Thymus (tissue), 11 donors: ENCODE results near the gene PFAS. TPM values are rescaled to one million over a fixed set of nuclear protein-coding genes. Genes with fewer than 3 reads are reported as not detected.
A peak's percentile ranks its signal among the peaks of the same experiment; 100 is the strongest.

ENCODE experiments used
- DNase-seq, 9 donors: peaks; one replicate each; pipeline ENCODE4 v3.0.0-alpha.2; 2013; ENCODE audit warnings: low spot score in 9 of 9, low read depth in 6 of 9, missing footprints in 1 of 9
- H3K27ac ChIP-seq, 2 donors: one replicate each; pipeline ENCODE4 v1.5.1; 2013; ENCODE audit warnings: control low read depth in 1 of 2, low read depth in 1 of 2, low read length in 1 of 2, mild to moderate bottlenecking in 1 of 2, moderate library complexity in 1 of 2
- H3K27me3 ChIP-seq, 2 donors: one replicate each; pipeline ENCODE4 v1.5.1; 2013; ENCODE audit warnings: low read length in 1 of 2; ENCODE audit not compliant: control insufficient read depth in 2 of 2, insufficient read depth in 1 of 2
- H3K36me3 ChIP-seq, 2 donors: one replicate each; pipeline ENCODE4 v1.5.1; 2013; ENCODE audit warnings: low read length in 1 of 2, mild to moderate bottlenecking in 1 of 2, moderate library complexity in 1 of 2; ENCODE audit not compliant: control insufficient read depth in 2 of 2, insufficient read depth in 2 of 2
- H3K4me1 ChIP-seq, 2 donors: one replicate each; pipeline ENCODE4 v1.5.1; 2013; ENCODE audit warnings: low read length in 2 of 2; ENCODE audit not compliant: control insufficient read depth in 2 of 2, insufficient read depth in 2 of 2
- H3K4me3 ChIP-seq, 2 donors: one replicate each; pipeline ENCODE4 v1.5.1; 2013; ENCODE audit warnings: low read length in 2 of 2, control low read depth in 1 of 2, mild to moderate bottlenecking in 1 of 2
- H3K9me3 ChIP-seq, 2 donors: one replicate each; pipeline ENCODE4 v1.5.1; 2013; ENCODE audit warnings: low read length in 1 of 2, mild to moderate bottlenecking in 1 of 2; ENCODE audit not compliant: control insufficient read depth in 2 of 2, insufficient read depth in 1 of 2
- WGBS: extraction: QIAGEN DNeasy Blood & Tissue Kit; methylation state at CpG from one replicate; pipeline ENCODE4 v1.1.7; 2013; 5-methylcytosine and 5-hydroxymethylcytosine counted together
- polyA plus RNA-seq: library from polyadenylated mRNA; stranded (reverse); fragments of 200-250 nt; gene quantifications from one replicate; pipeline ENCODE4 v1.2.3, GENCODE V29; 2013
- total RNA-seq: library from RNA; stranded (reverse); fragments of 120-200 nt; gene quantifications from one replicate; pipeline ENCODE4 v1.2.4, GENCODE V29; 2013
- donor health status: healthy.

Gene PFAS
- total and polyA plus RNA-seq, 2 donors: 12.8 to 19.6 TPM

DNA sequence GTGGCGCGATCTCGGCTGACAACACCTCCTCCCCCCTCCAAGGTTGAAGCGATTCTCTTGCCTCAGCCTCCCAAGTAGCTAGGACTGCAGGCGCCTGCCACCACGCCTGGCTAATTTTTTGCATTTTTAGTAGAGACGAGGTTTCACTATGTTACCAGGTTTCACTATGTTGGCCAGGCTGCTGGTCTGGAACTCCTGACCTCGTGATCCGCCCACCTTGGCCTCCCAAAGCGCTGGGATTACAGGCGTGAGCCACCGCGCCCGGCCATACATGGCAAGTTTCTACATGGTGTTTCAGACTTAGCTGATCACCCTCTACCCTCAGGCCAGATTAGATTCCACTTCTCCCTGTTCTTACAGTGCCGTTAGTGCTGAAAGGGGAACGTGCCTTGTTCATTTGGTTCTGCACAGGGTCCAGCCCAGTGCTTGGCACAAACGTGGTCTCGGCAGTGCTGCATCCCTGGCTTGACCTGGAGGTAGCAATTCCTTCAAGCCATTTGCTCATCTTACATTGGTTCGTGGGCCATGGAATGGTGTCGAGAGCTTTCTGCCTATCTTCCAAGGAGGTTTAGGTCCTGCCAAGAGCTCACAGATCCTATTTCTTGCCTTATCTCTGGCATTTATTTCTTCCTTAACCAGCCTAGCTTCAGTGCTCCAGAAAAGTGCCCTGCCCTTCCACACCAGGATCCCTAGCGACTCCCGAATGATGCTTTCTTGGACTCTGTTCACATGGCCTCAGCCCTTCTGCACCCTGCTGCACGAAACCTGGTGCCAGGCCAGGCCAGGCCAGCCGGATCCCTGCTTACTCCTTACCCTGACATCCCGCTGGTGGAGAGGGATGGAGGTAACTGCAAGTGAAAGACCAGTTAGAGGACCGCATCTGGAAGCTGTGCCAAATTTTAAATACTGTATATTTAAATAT, 23.9 kb upstream of the PFAS start:
- 97% methylated on average over 26 of the region's 26 CpGs for WGBS
- DNase-seq: no peak
- peak overlapping the region in 1 of 2 donors; percentile 58 for H3K27ac ChIP-seq
- peaks cover 27 to 34% of the 10 kb centered on the region in 2 donors for H3K36me3 ChIP-seq
- no peaks in the 10 kb centered on the region for H3K27me3 ChIP-seq
- H3K9me3 ChIP-seq: no peaks in the 10 kb centered on the region
- peaks cover 0 to 47% of the 10 kb centered on the region in 2 donors for H3K4me1 ChIP-seq
- no peak overlapping the region for H3K4me3 ChIP-seq

DNA sequence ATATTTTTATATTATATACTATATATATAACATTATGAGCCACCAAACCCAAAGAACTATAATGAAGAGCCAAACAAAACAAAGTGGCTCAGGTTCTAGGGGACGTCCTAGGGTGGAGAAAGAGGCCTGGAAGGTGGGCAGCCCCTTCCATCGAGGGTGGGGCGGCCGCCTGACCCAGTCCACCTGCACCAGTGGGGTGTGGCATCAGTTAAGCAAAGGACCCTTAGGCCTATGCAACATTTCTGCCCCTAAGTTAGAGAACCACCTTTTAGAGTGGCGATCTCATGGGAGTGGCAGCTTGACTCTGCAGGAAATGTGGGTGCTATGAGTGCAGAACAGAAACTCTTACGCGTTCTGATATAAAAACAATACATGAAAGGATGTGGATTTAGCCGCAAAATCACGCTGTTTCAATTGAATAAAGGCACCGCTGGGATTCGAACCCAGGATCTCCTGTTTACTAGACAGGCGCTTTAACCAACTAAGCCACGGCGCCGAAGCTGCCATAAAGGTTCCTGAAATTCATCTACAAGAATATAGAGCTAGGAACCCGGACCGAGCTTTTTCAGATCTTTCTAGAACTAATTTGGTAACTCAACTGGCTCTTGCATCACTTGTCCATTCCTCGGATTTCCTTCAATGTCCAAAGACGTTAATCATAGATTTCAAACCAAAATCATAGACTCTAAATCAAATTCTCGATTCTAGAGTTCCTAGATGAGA, 23.1 kb upstream of the PFAS start:
- peak overlapping the region in 1 of 2 donors; percentile 78 for H3K27ac ChIP-seq
- WGBS: 85% methylated on average over 20 of the region's 20 CpGs
- peaks cover 35 to 43% of the 10 kb centered on the region in 2 donors for H3K36me3 ChIP-seq
- H3K4me1 ChIP-seq: peaks cover 0 to 43% of the 10 kb centered on the region in 2 donors
- no peaks in the 10 kb centered on the region for H3K27me3 ChIP-seq
- no peak overlapping the region for H3K4me3 ChIP-seq
- peak in 2 of 9 donors; percentile 23 to 48 for DNase-seq
- H3K9me3 ChIP-seq: no peaks in the 10 kb centered on the region

DNA sequence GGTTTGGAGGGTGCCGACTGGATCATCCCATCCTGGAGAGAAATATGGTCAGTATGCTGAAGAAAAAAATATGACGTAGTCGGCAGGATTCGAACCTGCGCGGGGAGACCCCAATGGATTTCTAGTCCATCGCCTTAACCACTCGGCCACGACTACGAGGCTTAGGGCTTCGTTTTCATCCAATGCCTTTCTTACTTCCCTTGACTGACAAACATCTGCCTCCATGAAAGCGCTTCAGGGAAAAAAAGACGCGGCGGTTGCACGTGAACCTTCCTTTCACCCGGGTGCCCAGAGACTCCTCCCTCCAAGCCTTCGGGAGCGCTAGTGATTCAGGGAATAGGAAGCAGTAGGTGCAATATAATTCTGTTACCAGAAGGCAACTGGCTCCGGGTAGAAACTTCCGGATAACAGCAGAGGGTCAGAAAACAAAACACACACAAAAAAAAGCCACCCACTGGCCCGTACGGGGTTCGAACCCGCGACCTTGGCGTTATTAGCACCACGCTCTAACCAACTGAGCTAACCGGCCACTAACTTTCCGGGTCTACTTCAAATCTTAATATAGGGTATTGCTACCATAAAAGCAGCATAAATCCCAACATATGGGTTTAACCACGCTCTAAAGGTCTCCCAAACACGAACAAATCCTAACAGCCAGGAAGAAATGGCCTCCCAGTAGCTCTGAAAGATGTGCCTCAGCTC, 22.4 kb upstream of the PFAS start:
- DNase-seq: peak in 2 of 9 donors; percentile 57 to 75
- Histone ChIP-seq H3K27ac (peak overlapping the region in 1 of 2 donors; percentile 78), H3K27me3 (no peaks in the 10 kb centered on the region), H3K4me3 (peak overlapping the region in 1 of 2 donors; percentile 19), H3K4me1 (peaks cover 0 to 37% of the 10 kb centered on the region in 2 donors), H3K36me3 (peaks cover 42 to 50% of the 10 kb centered on the region in 2 donors), H3K9me3 (no peaks in the 10 kb centered on the region)
- WGBS: 31% methylated on average over 32 of the region's 32 CpGs

DNA sequence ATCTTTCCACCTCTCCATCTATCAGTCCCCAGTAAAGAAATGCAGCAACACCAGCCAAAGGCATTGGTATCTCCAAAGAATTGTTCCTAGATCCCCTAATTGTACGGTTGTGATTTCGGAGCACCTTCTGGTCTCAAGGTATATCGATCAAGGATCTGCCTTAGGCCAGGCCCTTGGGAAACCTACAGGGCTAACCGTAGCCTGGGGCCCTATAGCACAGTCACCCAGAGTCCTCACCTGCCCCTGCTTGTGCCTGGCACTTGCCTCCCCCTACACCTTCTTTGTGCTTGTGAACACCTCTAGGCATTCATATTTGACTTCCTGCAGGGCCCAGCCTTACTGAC, 21.9 kb upstream of the PFAS start:
- Histone ChIP-seq H3K4me3 (no peak overlapping the region), H3K27ac (no peak overlapping the region), H3K36me3 (peaks cover 48 to 55% of the 10 kb centered on the region in 2 donors), H3K27me3 (no peaks in the 10 kb centered on the region), H3K9me3 (no peaks in the 10 kb centered on the region), H3K4me1 (peaks cover 0 to 32% of the 10 kb centered on the region in 2 donors)
- no peak for DNase-seq
- 97% methylated on average over 4 of the region's 4 CpGs for WGBS

DNA sequence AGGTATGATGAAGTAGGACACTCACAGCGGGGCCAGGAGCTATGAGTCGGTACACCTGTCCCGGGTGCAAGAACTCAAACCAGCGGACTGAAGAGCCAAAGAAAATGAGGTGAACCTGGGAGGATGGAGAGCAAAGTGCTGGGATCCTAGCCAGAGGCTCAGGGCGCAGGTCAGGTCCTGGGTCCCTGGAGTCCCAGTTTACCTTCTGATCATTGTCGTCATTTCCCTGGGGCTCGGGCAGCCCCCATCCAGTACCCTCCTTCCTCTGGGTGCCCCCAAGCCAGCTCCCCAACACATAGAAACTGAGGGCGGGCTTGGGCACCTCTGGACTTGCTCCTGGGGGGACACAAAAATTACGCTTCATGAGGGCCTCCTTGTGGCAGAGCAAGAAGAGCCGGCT, 17.4 kb upstream of the PFAS start:
- 97% methylated on average over 10 of the region's 10 CpGs for WGBS
- H3K27ac ChIP-seq: no peak overlapping the region

DNA sequence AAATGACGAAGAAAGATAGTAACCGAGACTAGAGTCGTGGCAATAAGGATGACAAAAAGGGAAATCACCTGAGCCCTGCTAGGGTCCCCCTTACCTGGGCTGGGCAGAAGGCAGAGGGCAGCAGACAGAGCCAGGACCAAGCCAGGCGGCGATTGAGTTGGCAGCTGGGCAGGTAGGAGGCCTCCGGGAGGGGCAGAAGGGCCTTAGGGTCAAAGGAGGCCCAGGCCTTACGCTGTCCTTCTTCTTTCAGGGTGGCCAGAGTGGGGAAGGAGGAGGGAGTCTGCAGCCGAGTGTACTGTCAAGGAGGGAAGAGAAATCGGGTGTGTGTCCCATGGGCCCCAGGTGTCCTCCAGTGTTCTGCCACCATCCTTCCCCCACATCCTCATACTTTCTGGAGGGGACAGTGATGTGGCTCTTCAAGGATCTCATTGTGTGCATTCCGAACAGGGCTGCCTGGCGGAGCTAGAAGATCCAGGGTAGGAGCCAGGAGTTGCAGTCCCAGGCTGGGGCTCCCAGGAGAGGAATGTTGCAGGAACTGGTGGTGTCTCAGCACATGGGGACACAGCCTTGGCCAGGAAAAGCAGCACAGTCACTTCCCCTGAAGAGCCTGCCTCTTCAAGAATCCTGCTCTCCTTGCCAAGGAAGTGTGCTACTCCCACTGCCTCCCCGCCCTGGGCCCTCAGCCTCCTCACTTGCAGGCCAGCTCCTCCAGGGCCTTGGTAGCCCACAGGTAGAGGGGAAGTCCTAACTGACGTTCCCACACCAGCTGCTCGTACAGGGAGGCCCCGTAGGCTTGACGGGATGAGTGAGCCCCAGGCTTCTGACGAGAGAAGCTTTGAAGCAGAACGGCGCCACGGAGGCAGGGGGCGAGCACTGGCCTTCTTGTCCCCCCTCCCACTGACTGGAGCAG, 14.5 kb upstream of the PFAS start:
- H3K27ac ChIP-seq: no peak overlapping the region
- H3K36me3 ChIP-seq: peaks cover 94 to 97% of the 10 kb centered on the region in 2 donors
- H3K4me3 ChIP-seq: no peak overlapping the region
- peaks cover 0 to under 1% of the 10 kb centered on the region in 2 donors for H3K4me1 ChIP-seq
- H3K9me3 ChIP-seq: no peaks in the 10 kb centered on the region
- no peaks in the 10 kb centered on the region for H3K27me3 ChIP-seq
- 97% methylated on average over 21 of the region's 21 CpGs for WGBS
- DNase-seq: no peak

More for the DNA sequence above, 17.4 kb upstream of the PFAS start:
- Histone ChIP-seq H3K36me3 (peaks cover 89 to 97% of the 10 kb centered on the region in 2 donors), H3K4me1 (peaks cover 0 to 9% of the 10 kb centered on the region in 2 donors), H3K9me3 (no peaks in the 10 kb centered on the region), H3K27me3 (no peaks in the 10 kb centered on the region), H3K4me3 (no peak overlapping the region)
- DNase-seq: no peak

DNA sequence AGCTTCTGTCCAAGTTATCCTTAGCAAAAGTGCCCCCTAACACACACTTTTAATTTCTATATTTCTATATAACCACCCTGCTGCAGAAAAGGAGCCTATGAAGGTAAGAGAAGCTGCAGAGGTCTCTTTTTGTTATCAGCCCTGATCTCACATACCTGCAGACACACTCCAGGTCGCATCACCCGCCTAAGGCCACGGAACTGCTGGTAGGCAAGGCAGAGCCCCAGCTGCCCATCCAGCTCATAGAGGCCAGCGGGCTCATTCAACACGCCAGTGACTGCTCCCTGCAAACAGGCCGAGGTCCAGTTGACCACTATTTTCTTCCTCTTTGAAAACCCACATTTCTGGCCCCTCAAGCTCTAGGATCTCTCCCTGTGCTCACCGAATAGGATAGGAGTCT, 13.4 kb upstream of the PFAS start:
- 98% methylated on average over 7 of the region's 7 CpGs for WGBS
- H3K9me3 ChIP-seq: no peaks in the 10 kb centered on the region

DNA sequence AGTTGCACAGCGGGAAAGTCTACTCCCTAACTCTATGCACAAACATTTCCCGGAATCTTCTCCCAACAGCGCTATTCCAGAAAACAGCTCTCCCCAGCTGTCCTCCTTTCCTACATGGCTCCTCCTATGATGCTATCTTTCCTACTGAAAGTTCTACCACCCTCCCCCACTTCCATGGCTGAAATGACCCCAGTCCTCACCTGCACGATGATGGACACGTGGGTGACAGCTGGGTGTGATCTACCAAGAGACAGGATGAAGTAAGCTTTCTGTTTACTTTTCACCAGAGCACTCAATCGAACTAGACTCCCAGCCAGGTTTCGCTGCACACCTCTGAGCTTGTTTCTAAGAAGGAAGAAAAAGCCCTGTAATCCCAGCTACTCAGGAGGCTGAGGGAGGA, 11.9 kb upstream of the PFAS start:
- WGBS: 96% methylated on average over 7 of the region's 7 CpGs

More for the DNA sequence above, 13.4 kb upstream of the PFAS start:
- H3K27ac ChIP-seq: no peak overlapping the region
- H3K4me3 ChIP-seq: no peak overlapping the region
- H3K4me1 ChIP-seq: peaks cover 0 to 2% of the 10 kb centered on the region in 2 donors
- DNase-seq: no peak
- no peaks in the 10 kb centered on the region for H3K27me3 ChIP-seq
- peaks cover 92 to 97% of the 10 kb centered on the region in 2 donors for H3K36me3 ChIP-seq

More for the DNA sequence above, 11.9 kb upstream of the PFAS start:
- no peak for DNase-seq
- Histone ChIP-seq H3K36me3 (peaks cover 90 to 97% of the 10 kb centered on the region in 2 donors), H3K4me3 (no peak overlapping the region), H3K4me1 (peaks cover 0 to 2% of the 10 kb centered on the region in 2 donors), H3K27ac (peak overlapping the region in 1 of 2 donors; percentile 4), H3K9me3 (no peaks in the 10 kb centered on the region), H3K27me3 (no peaks in the 10 kb centered on the region)
